K562 (cell line): ENCODE data around the gene CELF4. TPM values are rescaled to one million over a fixed set of nuclear protein-coding genes. Genes with fewer than 3 reads are reported as not detected.

ENCODE experiments used
- ATAC-seq: fragments of 200-7000 bp; cut with Tn5 transposase; 3 replicates; pipeline ENCODE4 v1.9.1; 2020; ENCODE audit warnings: moderate library complexity
- BruUV-seq: library from RNA; stranded (reverse); fragments of 400-500 nt; replicated peaks from 2 replicates; lab custom pipeline; 2021; lab: Mats Ljungman, UMichigan
- CTCF ChIA-PET: fragments of 300-600 bp; formaldehyde crosslinking; extraction: SDS; loops from one replicate; lab custom pipeline; 2021; ENCODE audit warnings: low intra/inter-chr PET ratio; lab: Yijun Ruan, JAX
- POLR2A ChIA-PET: fragments of 300-600, 350-650 bp; sonication (Branson Sonifier 250); formaldehyde crosslinking; extraction: SDS; loops from one replicate; lab custom pipeline; 2021; ENCODE audit warnings: antibody characterized with exemption, inconsistent platforms; lab: Yijun Ruan, JAX
- DNase-seq, 4 experiments: peaks; one replicate each; pipeline versions ENCODE4 v3.0.0 to v3.0.0-alpha.2; 2011 to 2018; ENCODE audit warnings: low spot score in 3 of 4, mixed read lengths in 3 of 4; ENCODE audit errors: extremely low read depth in 1 of 4
- FAIRE-seq: peaks from 2 replicates; lab custom pipeline; 2011; peaks lifted over from hg19 to GRCh38; lab: Jason Lieb, UNC
- H2AFZ ChIP-seq: 2 replicates; pipeline ENCODE4 v1.6.0; 2011; ENCODE audit warnings: low read depth, low read length, control low read depth, inconsistent platforms
- H3K27ac ChIP-seq: fragments of 200-600 bp; 3 replicates; pipeline ENCODE4 v1.8.0; 2011; ENCODE audit warnings: low read depth, mild to moderate bottlenecking, control low read depth, inconsistent platforms, low read length, moderate library complexity, mixed read lengths; ENCODE audit errors: extremely low read depth
- H3K27me3 ChIP-seq, 2 experiments: fragments of 300-600 bp in 1 of 2; 2 replicates in 1 of 2; 3 replicates in 1 of 2; pipeline versions ENCODE4 v1.6.0 to v1.8.0; 2011; ENCODE audit warnings: inconsistent platforms in 2 of 2, low read length in 2 of 2, mild to moderate bottlenecking in 1 of 2, mixed read lengths in 1 of 2, moderate library complexity in 1 of 2; ENCODE audit not compliant: control insufficient read depth in 2 of 2, insufficient read depth in 2 of 2
- H3K36me3 ChIP-seq: fragments of 300-600 bp; 3 replicates; pipeline ENCODE4 v1.8.0; 2011; ENCODE audit warnings: mild to moderate bottlenecking, low read length, inconsistent platforms; ENCODE audit not compliant: control insufficient read depth, insufficient read depth
- H3K4me1 ChIP-seq, 2 experiments: fragments of 200-600 bp in 1 of 2; replicated peaks in 1 of 2; 2 replicates in 1 of 2; 3 replicates in 1 of 2; pipeline versions ENCODE4 v1.5.1 to v1.8.0; 2011; ENCODE audit warnings: inconsistent platforms in 2 of 2, low read length in 2 of 2, mild to moderate bottlenecking in 1 of 2, mixed read lengths in 1 of 2, moderate library complexity in 1 of 2; ENCODE audit not compliant: control insufficient read depth in 2 of 2, insufficient read depth in 2 of 2
- H3K4me2 ChIP-seq: 2 replicates; pipeline ENCODE4 v1.6.1; 2011; ENCODE audit warnings: low read length, control low read depth, inconsistent platforms, mixed read lengths; ENCODE audit not compliant: insufficient read depth
- H3K4me3 ChIP-seq: fragments of 200-600 bp; sonication (generic), shearing (Covaris generic); 2 replicates; pipeline ENCODE4 v1.5.1; 2016; ENCODE audit warnings: control low read depth, inconsistent platforms
- H3K79me2 ChIP-seq: fragments of 200-600 bp; 3 replicates; pipeline ENCODE4 v1.8.0; 2011; ENCODE audit warnings: low read length, inconsistent platforms; ENCODE audit not compliant: control insufficient read depth, insufficient read depth
- H3K9ac ChIP-seq, 2 experiments: 2 replicates each; pipeline versions ENCODE4 v1.6.0 to v1.6.1; 2011; ENCODE audit warnings: low read depth in 2 of 2, low read length in 2 of 2, control low read depth in 1 of 2, inconsistent platforms in 1 of 2, mild to moderate bottlenecking in 1 of 2, mixed read lengths in 1 of 2; ENCODE audit not compliant: insufficient read depth in 1 of 2
- H3K9me1 ChIP-seq: one replicate; pipeline ENCODE4 v1.6.0; 2011; ENCODE audit warnings: inconsistent platforms, mild to moderate bottlenecking, low read length, moderate library complexity; ENCODE audit not compliant: control insufficient read depth, insufficient read depth
- H3K9me3 ChIP-seq: replicated peaks from 2 replicates; pipeline ENCODE4 v1.5.1; 2011; ENCODE audit warnings: low read depth, low read length, inconsistent platforms; ENCODE audit not compliant: control insufficient read depth, insufficient read depth
- H4K20me1 ChIP-seq: replicated peaks from 2 replicates; pipeline ENCODE4 v1.6.1; 2011; ENCODE audit warnings: low read length, inconsistent platforms, mixed read lengths; ENCODE audit not compliant: control insufficient read depth, insufficient read depth
- ARID3A ChIP-seq: IDR thresholded peaks from 2 replicates; pipeline ENCODE4 v1.6.1; 2012; ENCODE audit warnings: low read depth, low read length, improper control_type of control experiment, borderline replicate concordance
- C11orf30 ChIP-seq: fragments of 450-650 bp; IDR thresholded peaks from 2 replicates; pipeline ENCODE4 v1.6.1; 2016; ENCODE audit warnings: low read depth, mild to moderate bottlenecking
- E2F8 ChIP-seq: fragments of 450-650 bp; IDR thresholded peaks from 2 replicates; pipeline ENCODE4 v1.7.1; 2018; ENCODE audit warnings: mild to moderate bottlenecking, low read depth; ENCODE audit not compliant: partially characterized antibody
- MAFG ChIP-seq: fragments of 450-650 bp; conservative IDR thresholded peaks from 2 replicates; pipeline ENCODE4 v1.6.1; 2016; ENCODE audit warnings: missing genetic modification characterization, missing compliant biosample characterization
- ZNF644 ChIP-seq: fragments of 200-800 bp; sonication (Bioruptor generic); IDR thresholded peaks from 2 replicates; pipeline ENCODE4 v1.6.1; 2016; ENCODE audit warnings: low read depth, missing genetic modification characterization, missing compliant biosample characterization
- WGBS: fragments of 100-300 bp; shearing (Covaris generic); methylation state at CpG from one replicate; pipeline ENCODE4 v1.1.6; 2016; ENCODE audit warnings: low coverage, mixed read lengths; ENCODE audit not compliant: insufficient coverage; ENCODE audit errors: missing lambda C conversion rate; 5-methylcytosine and 5-hydroxymethylcytosine counted together
- in situ Hi-C: fragments of 300-500 bp; cut with MboI; formaldehyde crosslinking; loops from 4 replicates; pipeline ENCODE4 v1.15.0; 2018; ENCODE audit warnings: inconsistent platforms, mixed read lengths
- intact Hi-C: fragments of 100-400 bp; cut with micrococcal nuclease; formaldehyde crosslinking; loops from 2 replicates; pipeline ENCODE4 v1.14.2; 2022
- polyA plus RNA-seq, 8 experiments: library from polyadenylated mRNA; depleted of rRNA in 4 of 8; stranded (reverse) in 5 of 8; unstranded in 3 of 8; fragments of >200 nt; fragmentation: Nextera tagmentation in 2 of 8; fragmentation: Illumina TruSeq in 1 of 8; extraction: Ambion mirVana in 2 of 8; extraction: Trizol in 1 of 8; gene quantifications; 2 replicates each; pipeline versions ENCODE4 v1.2.1 to v1.2.3, GENCODE V29; 2011 to 2014; ENCODE audit warnings: inconsistent platforms in 1 of 8, missing spikeins in 1 of 8
- total RNA-seq, 7 experiments: library from RNA; depleted of rRNA in 6 of 7; stranded (reverse); fragments of >200 nt in 6 of 7; fragmentation: Illumina TruSeq in 2 of 7; extraction: Trizol in 2 of 7; gene quantifications; 2 replicates each; pipeline versions ENCODE4 v1.2.1 to v1.2.3, GENCODE V29; 2011 to 2021; ENCODE audit warnings: low replicate concordance in 1 of 7
- TF ChIP-seq, protein P1 (sequence below): fragments of 250-450 bp; sonication (Bioruptor Pico); IDR thresholded peaks from 2 replicates; pipeline ENCODE4 v1.5.0; 2021

The CELF4 gene
- total and polyA plus RNA-seq, 9 of the 15 experiments (the other 6 are each of a cell fraction or from before 2014, with no cell fraction given): 0.04 to 0.24 (median 0.07) TPM; not detected in 3

DNA sequence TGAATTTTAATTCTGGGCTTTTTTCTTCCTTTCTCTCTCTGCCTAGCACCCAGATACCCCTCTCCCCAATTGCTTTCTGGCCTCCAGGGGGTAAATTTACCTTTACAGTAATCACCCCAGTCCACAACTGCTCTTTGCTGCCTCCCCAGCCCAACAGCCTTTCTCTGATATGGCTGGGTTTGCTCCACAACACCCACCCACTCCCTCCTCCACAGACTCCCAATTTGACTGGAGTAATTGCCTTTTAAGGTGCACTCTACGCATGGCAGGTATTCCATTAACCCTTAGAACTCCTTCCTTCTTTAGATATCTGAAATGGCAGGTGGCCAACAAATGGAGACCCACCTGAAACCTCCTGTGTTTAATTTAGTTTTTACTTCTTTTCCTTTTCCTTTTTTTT, 3.6 kb downstream of the CELF4 start (continued):
- TF ChIP-seq ARID3A: no peak
- TF ChIP-seq, protein P1, sequence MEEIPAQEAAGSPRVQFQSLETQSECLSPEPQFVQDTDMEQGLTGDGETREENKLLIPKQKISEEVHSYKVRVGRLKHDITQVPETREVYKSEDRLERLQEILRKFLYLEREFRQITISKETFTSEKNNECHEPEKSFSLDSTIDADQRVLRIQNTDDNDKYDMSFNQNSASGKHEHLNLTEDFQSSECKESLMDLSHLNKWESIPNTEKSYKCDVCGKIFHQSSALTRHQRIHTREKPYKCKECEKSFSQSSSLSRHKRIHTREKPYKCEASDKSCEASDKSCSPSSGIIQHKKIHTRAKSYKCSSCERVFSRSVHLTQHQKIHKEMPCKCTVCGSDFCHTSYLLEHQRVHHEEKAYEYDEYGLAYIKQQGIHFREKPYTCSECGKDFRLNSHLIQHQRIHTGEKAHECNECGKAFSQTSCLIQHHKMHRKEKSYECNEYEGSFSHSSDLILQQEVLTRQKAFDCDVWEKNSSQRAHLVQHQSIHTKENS: no peak
- TF ChIP-seq E2F8: no peak

- ATAC-seq (no peak), DNase-seq (no peak), FAIRE-seq (no peak)
- Histone ChIP-seq H3K4me1 (peaks cover 0 to 2% of the 10 kb centered on the region in 2 experiments; a peak in 1 of 5 replicates), H3K27ac (no peak overlapping the region), H3K27me3 (peaks cover 0 to under 1% of the 10 kb centered on the region in 2 experiments; a peak in 1 of 5 replicates), H3K79me2 (no peaks in the 10 kb centered on the region), H4K20me1 (no peaks in the 10 kb centered on the region), H3K9me1 (no peaks in the 10 kb centered on the region), H2AFZ (no peak overlapping the region), H3K9ac (no peak overlapping the region), H3K36me3 (no peaks in the 10 kb centered on the region), H3K9me3 (no peaks in the 10 kb centered on the region), H3K4me2 (no peak overlapping the region), H3K4me3 (no peak overlapping the region)
- ChIA-PET CTCF (no interaction called here), POLR2A (no interaction called here)
- TF ChIP-seq ZNF644 (tag): no peak
- 0 out of 2 replicates have a peak, but pooled peaks have one; percentile 20 for TF ChIP-seq MAFG (tag)
- 0 out of 2 replicates have a peak, but pooled peaks have one; percentile 4 for TF ChIP-seq C11orf30
- no TSS peak for BruUV-seq
- 0% methylated on average over 2 of the region's 2 CpGs for WGBS
- in situ Hi-C loops (no loop called here), intact Hi-C loops (no loop called here)
Measured at GRCh38 chr18:37560003-37560402, 5.6 kb downstream of the CELF4 start.
